Esophagus muscularis mucosa (tissue), 4 donors: ENCODE measurements around the gene SLC29A4.

Experiments
- EP300 ChIP-seq: sonication (generic); formaldehyde crosslinking; IDR thresholded peaks from one replicate; pipeline ENCODE4 v1.6.1; 2017; ENCODE audit warnings: antibody characterized with exemption
- POLR2A ChIP-seq: fragments of 450-650 bp; IDR thresholded peaks from one replicate; pipeline ENCODE4 v1.6.1; 2017; ENCODE audit warnings: antibody characterized with exemption, moderate library complexity, mild to moderate bottlenecking, low read depth
- TF ChIP-seq, protein P1 (sequence below), 3 experiments: fragments of 200-600 bp in 2 of 3; fragments of 450-650 bp in 1 of 3; sonication (generic) in 2 of 3; IDR thresholded peaks; one replicate each; pipeline ENCODE4 v1.5.1; 2017 to 2019; ENCODE audit warnings: antibody characterized with exemption in 3 of 3, mild to moderate bottlenecking in 2 of 3, moderate library complexity in 1 of 3

DNA sequence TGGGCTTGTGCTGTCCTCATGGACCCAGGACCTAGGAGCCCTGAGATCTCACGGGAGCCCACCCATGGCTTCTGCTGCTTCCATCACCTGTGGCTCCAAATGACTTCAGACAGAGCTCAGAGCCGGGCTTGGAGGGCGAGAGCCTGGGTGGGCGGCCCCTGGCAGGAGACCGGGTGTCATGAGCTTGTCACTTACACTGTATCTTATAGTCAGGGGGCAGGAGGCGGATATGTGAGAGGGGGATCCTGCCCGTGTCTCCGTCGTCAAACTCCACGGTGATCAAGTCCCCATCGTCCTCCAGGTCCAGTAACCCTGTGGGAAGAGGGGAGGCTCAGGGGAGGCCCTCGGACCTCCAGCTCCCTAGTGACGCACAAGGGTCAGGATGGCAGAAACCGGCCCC, 33.0 kb downstream of the SLC29A4 start:
- TF ChIP-seq EP300 (no peak), POLR2A (no peak)
- TF ChIP-seq, protein P1, sequence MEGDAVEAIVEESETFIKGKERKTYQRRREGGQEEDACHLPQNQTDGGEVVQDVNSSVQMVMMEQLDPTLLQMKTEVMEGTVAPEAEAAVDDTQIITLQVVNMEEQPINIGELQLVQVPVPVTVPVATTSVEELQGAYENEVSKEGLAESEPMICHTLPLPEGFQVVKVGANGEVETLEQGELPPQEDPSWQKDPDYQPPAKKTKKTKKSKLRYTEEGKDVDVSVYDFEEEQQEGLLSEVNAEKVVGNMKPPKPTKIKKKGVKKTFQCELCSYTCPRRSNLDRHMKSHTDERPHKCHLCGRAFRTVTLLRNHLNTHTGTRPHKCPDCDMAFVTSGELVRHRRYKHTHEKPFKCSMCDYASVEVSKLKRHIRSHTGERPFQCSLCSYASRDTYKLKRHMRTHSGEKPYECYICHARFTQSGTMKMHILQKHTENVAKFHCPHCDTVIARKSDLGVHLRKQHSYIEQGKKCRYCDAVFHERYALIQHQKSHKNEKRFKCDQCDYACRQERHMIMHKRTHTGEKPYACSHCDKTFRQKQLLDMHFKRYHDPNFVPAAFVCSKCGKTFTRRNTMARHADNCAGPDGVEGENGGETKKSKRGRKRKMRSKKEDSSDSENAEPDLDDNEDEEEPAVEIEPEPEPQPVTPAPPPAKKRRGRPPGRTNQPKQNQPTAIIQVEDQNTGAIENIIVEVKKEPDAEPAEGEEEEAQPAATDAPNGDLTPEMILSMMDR (IDR thresholded peaks at IDR 0.05) = no peak
